K562 (cell line): ENCODE data around the gene B3GALT6. TPM values are rescaled to one million over a fixed set of nuclear protein-coding genes. Genes with fewer than 3 reads are reported as not detected.
A peak's percentile ranks its signal among the peaks of the same experiment; 100 is the strongest.

ENCODE experiments used
- ATAC-seq: fragments of 200-7000 bp; cut with Tn5 transposase; 3 replicates; pipeline ENCODE4 v1.9.1; 2020; ENCODE audit warnings: moderate library complexity
- BruUV-seq: library from RNA; stranded (reverse); fragments of 400-500 nt; replicated peaks from 2 replicates; lab custom pipeline; 2021; lab: Mats Ljungman, UMichigan
- CTCF ChIA-PET: fragments of 300-600 bp; formaldehyde crosslinking; extraction: SDS; loops from one replicate; lab custom pipeline; 2021; ENCODE audit warnings: low intra/inter-chr PET ratio; lab: Yijun Ruan, JAX
- POLR2A ChIA-PET: fragments of 300-600, 350-650 bp; sonication (Branson Sonifier 250); formaldehyde crosslinking; extraction: SDS; loops from one replicate; lab custom pipeline; 2021; ENCODE audit warnings: antibody characterized with exemption, inconsistent platforms; lab: Yijun Ruan, JAX
- DNase-seq, 4 experiments: peaks; one replicate each; pipeline versions ENCODE4 v3.0.0 to v3.0.0-alpha.2; 2011 to 2018; ENCODE audit warnings: low spot score in 3 of 4, mixed read lengths in 3 of 4; ENCODE audit errors: extremely low read depth in 1 of 4
- FAIRE-seq: peaks from 2 replicates; lab custom pipeline; 2011; peaks lifted over from hg19 to GRCh38; lab: Jason Lieb, UNC
- H2AFZ ChIP-seq: 2 replicates; pipeline ENCODE4 v1.6.0; 2011; ENCODE audit warnings: low read depth, low read length, control low read depth, inconsistent platforms
- H3K27ac ChIP-seq: fragments of 200-600 bp; 3 replicates; pipeline ENCODE4 v1.8.0; 2011; ENCODE audit warnings: low read depth, mild to moderate bottlenecking, control low read depth, inconsistent platforms, low read length, moderate library complexity, mixed read lengths; ENCODE audit errors: extremely low read depth
- H3K27me3 ChIP-seq, 2 experiments: fragments of 300-600 bp in 1 of 2; 2 replicates in 1 of 2; 3 replicates in 1 of 2; pipeline versions ENCODE4 v1.6.0 to v1.8.0; 2011; ENCODE audit warnings: inconsistent platforms in 2 of 2, low read length in 2 of 2, mild to moderate bottlenecking in 1 of 2, mixed read lengths in 1 of 2, moderate library complexity in 1 of 2; ENCODE audit not compliant: control insufficient read depth in 2 of 2, insufficient read depth in 2 of 2
- H3K36me3 ChIP-seq: fragments of 300-600 bp; 3 replicates; pipeline ENCODE4 v1.8.0; 2011; ENCODE audit warnings: mild to moderate bottlenecking, low read length, inconsistent platforms; ENCODE audit not compliant: control insufficient read depth, insufficient read depth
- H3K4me1 ChIP-seq, 2 experiments: fragments of 200-600 bp in 1 of 2; replicated peaks in 1 of 2; 2 replicates in 1 of 2; 3 replicates in 1 of 2; pipeline versions ENCODE4 v1.5.1 to v1.8.0; 2011; ENCODE audit warnings: inconsistent platforms in 2 of 2, low read length in 2 of 2, mild to moderate bottlenecking in 1 of 2, mixed read lengths in 1 of 2, moderate library complexity in 1 of 2; ENCODE audit not compliant: control insufficient read depth in 2 of 2, insufficient read depth in 2 of 2
- H3K4me2 ChIP-seq: 2 replicates; pipeline ENCODE4 v1.6.1; 2011; ENCODE audit warnings: low read length, control low read depth, inconsistent platforms, mixed read lengths; ENCODE audit not compliant: insufficient read depth
- H3K4me3 ChIP-seq: fragments of 200-600 bp; sonication (generic), shearing (Covaris generic); 2 replicates; pipeline ENCODE4 v1.5.1; 2016; ENCODE audit warnings: control low read depth, inconsistent platforms
- H3K79me2 ChIP-seq: fragments of 200-600 bp; 3 replicates; pipeline ENCODE4 v1.8.0; 2011; ENCODE audit warnings: low read length, inconsistent platforms; ENCODE audit not compliant: control insufficient read depth, insufficient read depth
- H3K9ac ChIP-seq, 2 experiments: 2 replicates each; pipeline versions ENCODE4 v1.6.0 to v1.6.1; 2011; ENCODE audit warnings: low read depth in 2 of 2, low read length in 2 of 2, control low read depth in 1 of 2, inconsistent platforms in 1 of 2, mild to moderate bottlenecking in 1 of 2, mixed read lengths in 1 of 2; ENCODE audit not compliant: insufficient read depth in 1 of 2
- H3K9me1 ChIP-seq: one replicate; pipeline ENCODE4 v1.6.0; 2011; ENCODE audit warnings: inconsistent platforms, mild to moderate bottlenecking, low read length, moderate library complexity; ENCODE audit not compliant: control insufficient read depth, insufficient read depth
- H3K9me3 ChIP-seq: replicated peaks from 2 replicates; pipeline ENCODE4 v1.5.1; 2011; ENCODE audit warnings: low read depth, low read length, inconsistent platforms; ENCODE audit not compliant: control insufficient read depth, insufficient read depth
- H4K20me1 ChIP-seq: replicated peaks from 2 replicates; pipeline ENCODE4 v1.6.1; 2011; ENCODE audit warnings: low read length, inconsistent platforms, mixed read lengths; ENCODE audit not compliant: control insufficient read depth, insufficient read depth
- HNRNPL ChIP-seq: fragments of 200-400 bp; formaldehyde crosslinking; IDR thresholded peaks from 2 replicates; pipeline ENCODE4 v1.6.1; 2017; ENCODE audit warnings: low read depth, mild to moderate bottlenecking, low read length
- RERE ChIP-seq: sonication (generic); formaldehyde crosslinking; IDR thresholded peaks from 2 replicates; pipeline ENCODE4 v1.8.0; 2023; ENCODE audit warnings: missing genetic modification reagents, mild to moderate bottlenecking, borderline replicate concordance
- WGBS: fragments of 100-300 bp; shearing (Covaris generic); methylation state at CpG from one replicate; pipeline ENCODE4 v1.1.6; 2016; ENCODE audit warnings: low coverage, mixed read lengths; ENCODE audit not compliant: insufficient coverage; ENCODE audit errors: missing lambda C conversion rate; 5-methylcytosine and 5-hydroxymethylcytosine counted together
- in situ Hi-C: fragments of 300-500 bp; cut with MboI; formaldehyde crosslinking; loops from 4 replicates; pipeline ENCODE4 v1.15.0; 2018; ENCODE audit warnings: inconsistent platforms, mixed read lengths
- intact Hi-C: fragments of 100-400 bp; cut with micrococcal nuclease; formaldehyde crosslinking; loops from 2 replicates; pipeline ENCODE4 v1.14.2; 2022
- polyA plus RNA-seq, 8 experiments: library from polyadenylated mRNA; depleted of rRNA in 4 of 8; stranded (reverse) in 5 of 8; unstranded in 3 of 8; fragments of >200 nt; fragmentation: Nextera tagmentation in 2 of 8; fragmentation: Illumina TruSeq in 1 of 8; extraction: Ambion mirVana in 2 of 8; extraction: Trizol in 1 of 8; gene quantifications; 2 replicates each; pipeline versions ENCODE4 v1.2.1 to v1.2.3, GENCODE V29; 2011 to 2014; ENCODE audit warnings: inconsistent platforms in 1 of 8, missing spikeins in 1 of 8
- total RNA-seq, 7 experiments: library from RNA; depleted of rRNA in 6 of 7; stranded (reverse); fragments of >200 nt in 6 of 7; fragmentation: Illumina TruSeq in 2 of 7; extraction: Trizol in 2 of 7; gene quantifications; 2 replicates each; pipeline versions ENCODE4 v1.2.1 to v1.2.3, GENCODE V29; 2011 to 2021; ENCODE audit warnings: low replicate concordance in 1 of 7

The B3GALT6 gene
- total and polyA plus RNA-seq, 9 of the 15 experiments (the other 6 are each of a cell fraction or from before 2014, with no cell fraction given) = 0.68 to 29.8 (median 9.9) TPM

DNA sequence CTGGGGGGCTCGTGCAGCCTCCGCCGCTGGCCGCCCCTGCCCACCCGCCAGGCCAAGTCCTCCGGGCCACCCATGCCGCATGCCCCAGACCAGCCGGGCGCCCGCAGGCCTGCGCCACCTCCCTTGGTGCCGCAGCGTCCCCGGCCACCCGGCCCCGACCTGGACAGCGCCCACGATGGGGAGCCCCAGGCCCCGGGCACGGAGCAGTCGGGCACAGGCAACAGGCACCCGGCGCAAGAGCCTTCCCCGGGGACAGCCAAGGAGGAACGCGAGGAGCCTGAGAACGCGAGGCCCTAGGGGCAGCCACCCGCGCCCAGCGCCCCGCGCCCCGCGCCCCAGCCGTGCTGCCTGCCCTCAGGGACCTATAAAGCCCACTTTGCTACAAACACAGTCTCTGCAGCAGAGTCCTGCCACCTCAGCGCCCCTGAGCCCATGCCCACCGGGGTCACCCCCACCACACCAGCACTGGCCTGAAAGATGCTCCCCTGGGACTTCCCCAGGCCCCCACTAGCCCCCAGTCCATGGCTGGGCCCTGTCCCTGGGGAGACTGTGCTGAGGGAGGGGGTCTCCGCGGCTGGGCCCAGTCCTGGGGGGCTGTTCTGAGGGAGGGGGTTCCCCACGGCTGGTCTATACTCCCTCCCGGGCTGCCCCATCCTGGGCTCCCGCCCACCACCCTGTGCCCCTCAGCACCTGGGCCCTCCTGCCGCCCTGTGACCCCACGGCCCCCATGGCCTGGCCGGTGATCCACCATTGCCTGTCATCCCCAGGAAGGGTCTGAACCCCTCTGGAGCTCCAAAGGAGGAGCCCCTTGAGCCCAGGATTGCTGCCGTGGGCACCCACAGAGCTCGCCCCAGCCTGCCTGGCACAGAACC, 34.2 kb upstream of the B3GALT6 start:
- POLR2A ChIA-PET = interaction anchor here (0.8 to 1.5 kb wide), 3 partner anchors 10 to 18 kb away, joined by 3 to 5 read pairs (median 4); no protein-coding TSS in a partner anchor
- TF ChIP-seq RERE (CRISPR knock-in tag) (no peak), HNRNPL (peak; percentile 34; the same call in 1 of the 2 replicates)
- intact Hi-C loops = no loop called here
- no TSS peak for BruUV-seq
- H3K9ac ChIP-seq = 0 out of 4 replicates have a peak overlapping the region, but pooled peaks of 1 of the 2 experiments have one; percentile 14
- ATAC-seq (no peak), FAIRE-seq (no peak), DNase-seq (peak in 1 of 4 experiments; percentile 8)
- H3K4me2 ChIP-seq = no peak overlapping the region
- H4K20me1 ChIP-seq = no peaks in the 10 kb centered on the region
- WGBS = 78% methylated on average over 36 of the region's 48 CpGs
- no peak overlapping the region for H3K4me3 ChIP-seq
- no peaks in the 10 kb centered on the region for H3K36me3 ChIP-seq
- peaks cover 0 to 54% of the 10 kb centered on the region in 2 experiments; a peak in 3 of 5 replicates for H3K4me1 ChIP-seq
- in situ Hi-C loops = no loop called here
- H2AFZ ChIP-seq = no peak overlapping the region
- H3K27me3 ChIP-seq = no peaks in the 10 kb centered on the region; a peak in 1 of 5 replicates
- H3K27ac ChIP-seq = no peak overlapping the region
- no peaks in the 10 kb centered on the region for H3K9me1 ChIP-seq
- CTCF ChIA-PET = no interaction called here
- H3K9me3 ChIP-seq = peaks cover 6% of the 10 kb centered on the region; the same call in 1 of the 2 replicates
- no peaks in the 10 kb centered on the region for H3K79me2 ChIP-seq
